Measurements from ENCODE around the gene AP2A2. TPM values are rescaled to one million over a fixed set of nuclear protein-coding genes. Genes with fewer than 3 reads are reported as not detected.
A peak's percentile ranks its signal among the peaks of the same experiment; 100 is the strongest.

The AP2A2 gene
- total RNA-seq, 1 experiment from 2014 or later: 123 TPM

GRCh38 chr11:1051356-1052132 lies 125.9 kb downstream of the AP2A2 start:
- H3K36me3 ChIP-seq (ENCODE audit: control insufficient read depth, insufficient read depth, low read length): no peaks in the 10 kb centered on the region
- in situ Hi-C loops (cut with HindIII; ENCODE audit: low pct_unique_long_range_greater_than_20kb, low sequenced_read_pairs) (no loop called here), intact Hi-C loops (cut with micrococcal nuclease; ENCODE audit: unreplicated experiment) (no loop called here)
- no peaks in the 10 kb centered on the region for H3K9me3 ChIP-seq (ENCODE audit: control insufficient read depth, insufficient read depth, low read depth, low read length)
- H3K4me1 ChIP-seq (ENCODE audit: control insufficient read depth, insufficient read depth, low read length): peaks cover 12% of the 10 kb centered on the region; the same call in 1 of the 2 replicates
- DNase-seq (ENCODE audit: low read depth, low spot score): no peak
- H3K4me3 ChIP-seq (ENCODE audit: low read depth in 2 of 2, low read length in 2 of 2): no peak overlapping the region
- ChIA-PET CTCF (interaction anchor here (0.5 to 1.0 kb wide), 7 partner anchors 12 to 460 kb away, joined by 3 to 8 read pairs (median 4); no protein-coding TSS in a partner anchor), POLR2A (interaction anchor here (0.6 kb wide), 1 partner anchor 209 kb away, joined by 3 read pairs; the partner anchor contains the start of genes POLR2L and TSPAN4)
- no TSS peak for BruUV-seq (replicated peaks)
- H3K27ac ChIP-seq (ENCODE audit: low read length): no peak overlapping the region
- no peaks in the 10 kb centered on the region for H3K27me3 ChIP-seq (ENCODE audit: control insufficient read depth, insufficient read depth, low read length)
- TF ChIP-seq TCF7L2 (IDR thresholded peaks at IDR 0.05; ENCODE audit: low read depth, low read length) (no peak), CTCF (IDR thresholded peaks at IDR 0.05) (no peak), POLR2AphosphoS5 (IDR thresholded peaks at IDR 0.05; ENCODE audit: low read depth, low read length) (no peak), SIN3A (IDR thresholded peaks at IDR 0.05; ENCODE audit: borderline replicate concordance, insufficient read depth, low read depth, low read length) (no peak)
- TF ChIP-seq, protein P1, sequence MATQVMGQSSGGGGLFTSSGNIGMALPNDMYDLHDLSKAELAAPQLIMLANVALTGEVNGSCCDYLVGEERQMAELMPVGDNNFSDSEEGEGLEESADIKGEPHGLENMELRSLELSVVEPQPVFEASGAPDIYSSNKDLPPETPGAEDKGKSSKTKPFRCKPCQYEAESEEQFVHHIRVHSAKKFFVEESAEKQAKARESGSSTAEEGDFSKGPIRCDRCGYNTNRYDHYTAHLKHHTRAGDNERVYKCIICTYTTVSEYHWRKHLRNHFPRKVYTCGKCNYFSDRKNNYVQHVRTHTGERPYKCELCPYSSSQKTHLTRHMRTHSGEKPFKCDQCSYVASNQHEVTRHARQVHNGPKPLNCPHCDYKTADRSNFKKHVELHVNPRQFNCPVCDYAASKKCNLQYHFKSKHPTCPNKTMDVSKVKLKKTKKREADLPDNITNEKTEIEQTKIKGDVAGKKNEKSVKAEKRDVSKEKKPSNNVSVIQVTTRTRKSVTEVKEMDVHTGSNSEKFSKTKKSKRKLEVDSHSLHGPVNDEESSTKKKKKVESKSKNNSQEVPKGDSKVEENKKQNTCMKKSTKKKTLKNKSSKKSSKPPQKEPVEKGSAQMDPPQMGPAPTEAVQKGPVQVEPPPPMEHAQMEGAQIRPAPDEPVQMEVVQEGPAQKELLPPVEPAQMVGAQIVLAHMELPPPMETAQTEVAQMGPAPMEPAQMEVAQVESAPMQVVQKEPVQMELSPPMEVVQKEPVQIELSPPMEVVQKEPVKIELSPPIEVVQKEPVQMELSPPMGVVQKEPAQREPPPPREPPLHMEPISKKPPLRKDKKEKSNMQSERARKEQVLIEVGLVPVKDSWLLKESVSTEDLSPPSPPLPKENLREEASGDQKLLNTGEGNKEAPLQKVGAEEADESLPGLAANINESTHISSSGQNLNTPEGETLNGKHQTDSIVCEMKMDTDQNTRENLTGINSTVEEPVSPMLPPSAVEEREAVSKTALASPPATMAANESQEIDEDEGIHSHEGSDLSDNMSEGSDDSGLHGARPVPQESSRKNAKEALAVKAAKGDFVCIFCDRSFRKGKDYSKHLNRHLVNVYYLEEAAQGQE (IDR thresholded peaks at IDR 0.05; ENCODE audit: insufficient read depth in 1 of 2, low read depth in 2 of 2, low read length in 1 of 2): no peak
- peak; percentile 18 for ATAC-seq

GRCh38 chr11:1052133-1053011 lies 126.7 kb downstream of the AP2A2 start:
- intact Hi-C loops (cut with micrococcal nuclease; ENCODE audit: unreplicated experiment): no loop called here
- Histone ChIP-seq H3K4me1 (ENCODE audit: control insufficient read depth, insufficient read depth, low read length) (peaks cover 12% of the 10 kb centered on the region; the same call in 1 of the 2 replicates), H3K4me3 (ENCODE audit: low read depth in 2 of 2, low read length in 2 of 2) (no peak overlapping the region), H3K36me3 (ENCODE audit: control insufficient read depth, insufficient read depth, low read length) (no peaks in the 10 kb centered on the region), H3K27ac (ENCODE audit: low read length) (no peak overlapping the region), H3K9me3 (ENCODE audit: control insufficient read depth, insufficient read depth, low read depth, low read length) (no peaks in the 10 kb centered on the region), H3K27me3 (ENCODE audit: control insufficient read depth, insufficient read depth, low read length) (no peaks in the 10 kb centered on the region)
- ChIA-PET CTCF (interaction anchor here (0.8 to 1.1 kb wide), 4 partner anchors 13 to 205 kb away, joined by 3 to 4 read pairs (median 4); no protein-coding TSS in a partner anchor), POLR2A (no interaction called here)
- DNase-seq (ENCODE audit: low read depth, low spot score): no peak
- TF ChIP-seq, protein P1 (IDR thresholded peaks at IDR 0.05; ENCODE audit: insufficient read depth in 1 of 2, low read depth in 2 of 2, low read length in 1 of 2): no peak
- no peak for TF ChIP-seq CTCF (IDR thresholded peaks at IDR 0.05)
- TF ChIP-seq POLR2AphosphoS5 (IDR thresholded peaks at IDR 0.05; ENCODE audit: low read depth, low read length): no peak
- no peak for TF ChIP-seq TCF7L2 (IDR thresholded peaks at IDR 0.05; ENCODE audit: low read depth, low read length)
- no peak for TF ChIP-seq SIN3A (IDR thresholded peaks at IDR 0.05; ENCODE audit: borderline replicate concordance, insufficient read depth, low read depth, low read length)
- no TSS peak for BruUV-seq (replicated peaks)
- in situ Hi-C loops (cut with HindIII; ENCODE audit: low pct_unique_long_range_greater_than_20kb, low sequenced_read_pairs): no loop called here
- ATAC-seq: no peak
